A549 (cell line): ENCODE results near the gene PRKCE. TPM values are rescaled to one million over a fixed set of nuclear protein-coding genes. Genes with fewer than 3 reads are reported as not detected.
A peak's percentile ranks its signal among the peaks of the same experiment; 100 is the strongest.

Experiments
- ATAC-seq, 2 experiments: fragments of 200-7000 bp in 1 of 2; fragments of >200 bp in 1 of 2; cut with Nextera tagmentation in 1 of 2; cut with Tn5 transposase in 1 of 2; 3 replicates each; pipeline versions ENCODE4 v1.8.0 to v1.9.1; 2018 to 2020; ENCODE audit warnings: mild to moderate bottlenecking in 1 of 2, moderate library complexity in 1 of 2
- CTCF ChIA-PET: fragments of 300-600 bp; sonication (Branson Sonifier 250); formaldehyde crosslinking; extraction: SDS; loops from one replicate; lab custom pipeline; 2021; ENCODE audit warnings: antibody characterized with exemption, inconsistent platforms; lab: Yijun Ruan, JAX
- POLR2A ChIA-PET: fragments of 350-600 bp; formaldehyde crosslinking; extraction: SDS; loops from one replicate; lab custom pipeline; 2021; ENCODE audit warnings: antibody characterized with exemption, inconsistent platforms; lab: Yijun Ruan, JAX
- DNase-seq, 2 experiments: peaks; one replicate each; pipeline versions ENCODE4 v3.0.0 to v3.0.0-alpha.2; 2011 to 2016; ENCODE audit warnings: low read depth in 1 of 2, low spot score in 1 of 2
- FAIRE-seq: peaks from 2 replicates; lab custom pipeline; 2011; peaks lifted over from hg19 to GRCh38; lab: Jason Lieb, UNC
- H3K27ac ChIP-seq, 2 experiments: fragments of >200 bp; sonication (Bioruptor Twin); formaldehyde crosslinking; 3 replicates each; pipeline ENCODE4 v1.5.1; 2016 to 2017
- H3K4me1 ChIP-seq: fragments of >200 bp; sonication (Bioruptor Twin); formaldehyde crosslinking; 3 replicates; pipeline ENCODE4 v1.6.1; 2016
- H3K4me2 ChIP-seq: fragments of >200 bp; sonication (Bioruptor Twin); formaldehyde crosslinking; 3 replicates; pipeline ENCODE4 v1.6.1; 2016
- H3K4me3 ChIP-seq: fragments of >200 bp; sonication (Bioruptor Twin); formaldehyde crosslinking; 3 replicates; pipeline ENCODE4 v1.5.1; 2016
- H3K9me3 ChIP-seq: fragments of >200 bp; sonication (Bioruptor Twin); formaldehyde crosslinking; 3 replicates; pipeline ENCODE4 v1.6.1; 2016
- ATOH8 ChIP-seq: fragments of 250-450 bp; sonication (Bioruptor Pico); IDR thresholded peaks from 2 replicates; pipeline ENCODE4 v1.5.0; 2020; ENCODE audit warnings: low read depth, mild to moderate bottlenecking, moderate library complexity
- E2F6 ChIP-seq: IDR thresholded peaks from 2 replicates; pipeline ENCODE4 v1.6.1; 2012; ENCODE audit warnings: low read depth, borderline replicate concordance
- EHF ChIP-seq: fragments of 250-450 bp; sonication (Bioruptor Pico); IDR thresholded peaks from 2 replicates; pipeline ENCODE4 v1.5.0; 2020; ENCODE audit warnings: mild to moderate bottlenecking
- EHMT2 ChIP-seq: fragments of 200-600 bp; sonication (generic); IDR thresholded peaks from 2 replicates; pipeline ENCODE4 v1.6.1; 2016; ENCODE audit warnings: antibody characterized with exemption, low read depth, mild to moderate bottlenecking, moderate library complexity
- ELK1 ChIP-seq: fragments of 150-350 bp; IDR thresholded peaks from 2 replicates; pipeline ENCODE4 v1.6.1; 2014; ENCODE audit warnings: low read depth, mild to moderate bottlenecking, low read length
- EP300 ChIP-seq, 2 experiments: fragments of >200 bp; sonication (Bioruptor Twin); formaldehyde crosslinking; IDR thresholded peaks; 2 replicates in 1 of 2; 3 replicates in 1 of 2; pipeline ENCODE4 v1.6.1; 2016 to 2017
- ESRRA ChIP-seq: fragments of 150-350 bp; IDR thresholded peaks from 2 replicates; pipeline ENCODE4 v1.6.1; 2014; ENCODE audit warnings: mild to moderate bottlenecking, low read length, borderline replicate concordance
- FOXS1 ChIP-seq: fragments of 250-450 bp; sonication (Bioruptor Pico); IDR thresholded peaks from 2 replicates; pipeline ENCODE4 v1.5.0; 2020; ENCODE audit warnings: mild to moderate bottlenecking, moderate library complexity
- GATA3 ChIP-seq: IDR thresholded peaks from 2 replicates; pipeline ENCODE4 v1.6.1; 2012; ENCODE audit warnings: borderline replicate concordance
- HMGXB4 ChIP-seq: fragments of 250-450 bp; sonication (Bioruptor Pico); IDR thresholded peaks from 2 replicates; pipeline ENCODE4 v1.5.0; 2021; ENCODE audit warnings: mild to moderate bottlenecking, moderate library complexity, borderline replicate concordance
- HOXA7 ChIP-seq: fragments of 250-450 bp; sonication (Bioruptor Pico); IDR thresholded peaks from 2 replicates; pipeline ENCODE4 v1.5.0; 2020; ENCODE audit warnings: mild to moderate bottlenecking, moderate library complexity
- MAFK ChIP-seq: fragments of 450-650 bp; IDR thresholded peaks from 2 replicates; pipeline ENCODE4 v1.6.1; 2014; ENCODE audit not compliant: partially characterized antibody
- NPAS2 ChIP-seq: fragments of 250-450 bp; sonication (Bioruptor Pico); IDR thresholded peaks from 2 replicates; pipeline ENCODE4 v1.8.0; 2022; ENCODE audit warnings: mild to moderate bottlenecking, moderate library complexity, borderline replicate concordance
- POLR2A ChIP-seq: IDR thresholded peaks from 2 replicates; pipeline ENCODE4 v1.6.1; 2012; ENCODE audit warnings: mild to moderate bottlenecking, low read length
- POLR2AphosphoS2 ChIP-seq: conservative IDR thresholded peaks from 2 replicates; pipeline ENCODE4 v1.6.1; 2012; ENCODE audit warnings: low read length, improper control_type of control experiment, inconsistent platforms
- RAD21 ChIP-seq, 2 experiments: fragments of >200 bp in 1 of 2; sonication (Bioruptor Twin) in 1 of 2; formaldehyde crosslinking in 1 of 2; IDR thresholded peaks in 1 of 2; conservative IDR thresholded peaks in 1 of 2; 2 replicates in 1 of 2; 3 replicates in 1 of 2; pipeline ENCODE4 v1.6.1; 2012 to 2018; ENCODE audit warnings: inconsistent platforms in 1 of 2
- SREBF2 ChIP-seq: fragments of 450-650 bp; IDR thresholded peaks from 2 replicates; pipeline ENCODE4 v1.6.1; 2014; ENCODE audit warnings: mild to moderate bottlenecking, moderate library complexity
- TP53 ChIP-seq: fragments of 250-450 bp; sonication (Bioruptor Pico); IDR thresholded peaks from 2 replicates; pipeline ENCODE4 v1.5.0; 2021; ENCODE audit warnings: mild to moderate bottlenecking, moderate library complexity
- ZC3H11A ChIP-seq: fragments of 450-650 bp; IDR thresholded peaks from 2 replicates; pipeline ENCODE4 v1.6.1; 2014; ENCODE audit warnings: antibody characterized with exemption, mild to moderate bottlenecking
- ZSCAN20 ChIP-seq: fragments of 250-450 bp; sonication (Bioruptor Pico); IDR thresholded peaks from 2 replicates; pipeline ENCODE4 v1.8.0; 2022; ENCODE audit warnings: mild to moderate bottlenecking, moderate library complexity
- WGBS: methylation state at CpG from one replicate; pipeline ENCODE4 v1.1.6; 2017; ENCODE audit errors: missing lambda C conversion rate; 5-methylcytosine and 5-hydroxymethylcytosine counted together
- polyA plus RNA-seq, 4 experiments: library from polyadenylated mRNA; depleted of rRNA in 3 of 4; stranded (reverse); fragments of >200 nt; fragmentation: RNase III in 1 of 4; extraction: RNeasy Plus Mini Kit Qiagen cat#74134 plus additional on column Dnase treatment in 1 of 4; gene quantifications; 2 replicates in 3 of 4; 3 replicates in 1 of 4; pipeline ENCODE4 v1.2.3, GENCODE V29; 2011 to 2017

Gene PRKCE
- polyA plus RNA-seq, 2 of the 4 experiments (the other 2 are of a cell fraction) = 11.5 to 12.0 TPM

GRCh38 chr2:46098621-46099062 lies 447.2 kb downstream of the PRKCE start (continued):
- TF ChIP-seq SREBF2 = no peak

- peaks cover 47% of the 10 kb centered on the region for H3K9me3 ChIP-seq
- TF ChIP-seq ZSCAN20 (CRISPR knock-in tag) (no peak), POLR2AphosphoS2 (no peak), ELK1 (no peak), ZC3H11A (no peak), EHF (CRISPR knock-in tag) (no peak), EHMT2 (no peak), HMGXB4 (CRISPR knock-in tag) (no peak), EP300 (IDR thresholded peaks at IDR 0.05) (no peak), HOXA7 (CRISPR knock-in tag) (no peak), POLR2A (no peak), GATA3 (no peak), NPAS2 (CRISPR knock-in tag) (no peak), ESRRA (no peak), E2F6 (no peak)
- TF ChIP-seq, all 56 proteins: peak for 0
- ChIA-PET CTCF (interaction anchor here (0.6 to 1.0 kb wide), 2 partner anchors 159 to 196 kb away, joined by 3 read pairs; partner anchors contain the start of gene EPAS1), POLR2A (no interaction called here)
- ATAC-seq (no peak), DNase-seq (no peak), FAIRE-seq (no peak)
- H3K4me1 ChIP-seq = peaks cover 31% of the 10 kb centered on the region
- H3K4me2 ChIP-seq = no peak overlapping the region
- H3K27ac ChIP-seq = peak overlapping the region in 1 of 2 experiments; percentile 88; a peak in 3 of 6 replicates
- H3K4me3 ChIP-seq = no peak overlapping the region
- WGBS = 89% methylated on average over 9 of the region's 9 CpGs
Measured at GRCh38 chr2:46101557-46102220, 450.2 kb downstream of the PRKCE start.

- POLR2A ChIA-PET = no interaction called here
- FAIRE-seq = no peak
- H3K9me3 ChIP-seq = peaks cover 40% of the 10 kb centered on the region
- no peak overlapping the region for H3K4me3 ChIP-seq
- WGBS = 47% methylated on average over 2 of the region's 2 CpGs
- TF ChIP-seq ELK1 (no peak), ATOH8 (CRISPR knock-in tag) (no peak), FOXS1 (CRISPR knock-in tag) (no peak), TP53 (CRISPR knock-in tag) (no peak), MAFK (peak; percentile 35), RAD21 (conservative IDR thresholded peaks at IDR 0.05 in 1 of 2, IDR thresholded peaks at IDR 0.05 in 1 of 2) (no peak)
- no peak for ATAC-seq
- no peak overlapping the region for H3K4me2 ChIP-seq
- H3K4me1 ChIP-seq = no peaks in the 10 kb centered on the region
- DNase-seq = no peak
- CTCF ChIA-PET = interaction anchor here (0.5 to 1.7 kb wide), 5 partner anchors 13 to 43 kb away, joined by 3 to 5 read pairs (median 4); no protein-coding TSS in a partner anchor
- no peak overlapping the region for H3K27ac ChIP-seq
Measured at GRCh38 chr2:46106690-46107089, 455.2 kb downstream of the PRKCE start.
